Measurements from ENCODE around the gene GUK1.

The GUK1 gene

GRCh38 chr1:228136901-228137300 lies 3.2 kb upstream of the GUK1 start:
- DNase-seq (ENCODE audit: low read depth) = no peak
- TF ChIP-seq CTCF (conservative IDR thresholded peaks at IDR 0.05; ENCODE audit: low read depth, low read length) = no peak
- H3K4me3 ChIP-seq (ENCODE audit: low read length) = no peak overlapping the region

DNA sequence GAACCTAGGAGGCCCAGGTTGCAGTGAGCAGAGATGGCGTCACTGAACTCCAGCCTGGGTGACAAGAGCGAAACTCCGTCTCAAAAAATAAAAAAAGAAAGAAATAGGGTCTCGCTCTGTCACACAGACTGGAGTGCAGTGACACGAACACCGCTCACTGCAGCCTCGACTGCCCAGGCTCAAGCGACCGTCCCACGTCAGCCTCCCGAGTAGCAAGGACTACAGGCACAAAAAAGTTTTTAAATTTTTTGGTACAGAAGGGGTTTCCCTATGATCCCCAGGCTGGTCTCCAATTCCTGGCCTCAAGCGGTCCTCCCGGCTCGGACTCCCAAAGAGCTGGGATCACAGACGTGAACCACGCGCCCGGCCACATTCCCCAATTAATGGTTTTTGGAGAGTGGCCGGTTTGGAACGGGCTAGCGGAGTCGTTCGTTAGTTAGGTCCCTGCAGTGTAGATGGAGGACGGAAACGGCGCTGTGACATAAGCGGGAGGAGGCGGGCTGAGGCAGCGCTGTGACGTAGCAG lies 611 bp upstream of the GUK1 start:
- no peak for TF ChIP-seq CTCF (conservative IDR thresholded peaks at IDR 0.05; ENCODE audit: low read depth, low read length)
- DNase-seq (ENCODE audit: low read depth) = no peak
- H3K4me3 ChIP-seq (ENCODE audit: low read length) = peak overlapping the region; percentile 66

GRCh38 chr1:228140724-228141225 lies 696 bp downstream of the GUK1 start:
- TF ChIP-seq CTCF (conservative IDR thresholded peaks at IDR 0.05; ENCODE audit: low read depth, low read length) = no peak
- peak overlapping the region; percentile 87 for H3K4me3 ChIP-seq (ENCODE audit: low read length)
- DNase-seq (ENCODE audit: low read depth) = no peak

DNA sequence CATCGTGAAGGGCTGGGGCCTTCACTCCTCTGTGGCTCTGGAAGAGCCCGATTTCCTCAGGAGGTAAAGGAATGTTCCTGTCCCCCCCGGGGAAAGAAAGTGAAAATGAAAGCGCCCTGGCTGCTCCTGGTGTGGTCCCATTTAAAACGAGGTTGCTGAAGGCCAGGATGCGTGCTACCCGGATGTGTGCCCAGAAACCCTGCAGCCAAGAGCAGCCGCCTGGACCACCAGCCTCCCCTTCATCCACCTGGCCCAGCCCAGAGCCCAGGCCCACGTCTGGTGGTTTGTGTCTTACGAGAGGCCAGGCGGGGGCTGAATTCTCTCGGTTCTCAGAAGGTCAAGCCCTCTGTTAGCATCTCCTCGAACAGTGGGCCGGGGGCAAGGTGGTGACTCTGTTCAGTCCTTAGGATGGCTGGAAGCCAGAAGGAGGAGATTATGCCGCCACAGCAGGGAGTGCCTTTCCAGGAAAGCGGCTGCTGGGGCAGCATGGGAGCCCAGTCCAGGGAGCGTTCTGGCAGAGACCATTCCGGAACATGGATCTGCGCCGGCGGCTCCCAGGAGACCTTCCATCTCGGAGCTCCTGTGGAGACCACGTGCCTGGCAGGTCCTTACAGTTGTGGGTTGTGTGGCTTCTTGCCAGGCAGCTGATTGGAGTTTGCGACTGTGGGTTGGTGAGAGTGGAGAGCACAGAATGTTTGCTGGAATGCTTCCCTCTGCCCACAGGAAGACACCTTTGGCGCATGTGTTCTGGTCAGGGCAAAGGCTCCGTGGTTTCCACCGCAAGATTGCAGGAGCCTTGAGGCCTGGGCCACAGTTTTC lies 1.4 kb downstream of the GUK1 start:
- no peak for DNase-seq (ENCODE audit: low read depth)
- TF ChIP-seq CTCF (conservative IDR thresholded peaks at IDR 0.05; ENCODE audit: low read depth, low read length) = no peak
- H3K4me3 ChIP-seq (ENCODE audit: low read length) = peak overlapping the region; percentile 87

DNA sequence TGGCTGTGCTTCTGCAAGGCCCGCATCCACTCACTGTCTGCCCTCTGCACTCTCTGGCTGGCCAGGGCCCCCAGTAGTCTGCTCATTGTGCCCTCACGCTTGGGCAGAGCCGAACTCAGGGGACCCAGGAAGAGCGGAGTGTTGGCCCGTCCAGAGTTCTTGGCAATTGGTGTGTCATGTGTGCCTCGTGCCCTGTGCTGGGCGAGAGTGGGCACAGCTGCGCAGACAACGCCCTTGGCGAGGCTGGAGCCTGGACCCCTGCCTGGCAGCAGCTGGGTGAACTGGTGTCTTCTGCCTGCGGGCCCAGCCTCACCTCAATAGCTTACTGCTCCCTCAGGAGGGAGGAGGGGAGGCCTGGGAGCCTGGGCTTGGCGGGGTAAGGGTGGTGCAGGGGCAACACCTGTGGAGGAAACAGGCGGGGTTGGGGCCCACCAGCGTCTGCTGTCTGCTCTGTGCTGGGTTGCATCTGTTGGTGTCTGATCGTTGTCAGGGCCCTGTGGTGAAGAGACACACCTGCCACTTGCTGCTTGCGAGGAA lies 2.1 kb downstream of the GUK1 start:
- TF ChIP-seq CTCF (conservative IDR thresholded peaks at IDR 0.05; ENCODE audit: low read depth, low read length) = no peak
- peak overlapping the region; percentile 87 for H3K4me3 ChIP-seq (ENCODE audit: low read length)
- no peak for DNase-seq (ENCODE audit: low read depth)

- TF ChIP-seq CTCF (conservative IDR thresholded peaks at IDR 0.05; ENCODE audit: low read depth, low read length) = no peak
- no peak overlapping the region for H3K4me3 ChIP-seq (ENCODE audit: low read length)
- DNase-seq (ENCODE audit: low read depth) = no peak
Observed at GRCh38 chr1:228142701-228143136, 2.6 kb downstream of the GUK1 start.

All from retinal pigment epithelial cell (primary cell).